C4-2B (cell line): Measurements from ENCODE around the gene NUMBL.

Source experiments
- ZFX ChIP-seq: fragments of 450-650 bp; IDR thresholded peaks from 2 replicates; pipeline ENCODE4 v1.6.1; 2017
- TF ChIP-seq, protein P1 (sequence below): fragments of 450-650 bp; conservative IDR thresholded peaks from 2 replicates; pipeline ENCODE4 v1.5.1; 2017; ENCODE audit warnings: mild to moderate bottlenecking

DNA sequence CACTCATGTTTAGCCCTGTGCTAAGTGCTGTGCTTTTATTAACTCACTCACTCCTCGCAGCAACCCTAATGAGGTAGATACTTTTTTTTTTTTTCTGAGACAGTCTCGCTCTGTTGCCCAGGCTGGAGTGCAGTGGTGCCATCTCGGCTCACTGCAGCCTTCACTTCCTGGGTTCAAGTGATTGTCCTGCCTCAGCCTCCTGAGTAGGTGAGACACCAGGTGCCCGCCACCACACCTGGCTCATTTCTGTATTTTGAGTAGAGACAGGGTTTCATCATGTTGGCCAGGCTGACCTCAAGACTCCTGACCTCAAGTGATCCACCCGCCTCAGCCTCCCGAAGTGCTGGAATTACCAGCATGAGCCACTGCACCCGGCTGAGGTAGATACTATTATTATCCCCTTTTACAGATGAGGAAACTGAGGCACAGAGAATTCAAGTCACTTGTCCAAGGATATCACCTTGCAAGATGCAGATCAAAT lies 29.0 kb upstream of the NUMBL start:
- TF ChIP-seq, protein P1, sequence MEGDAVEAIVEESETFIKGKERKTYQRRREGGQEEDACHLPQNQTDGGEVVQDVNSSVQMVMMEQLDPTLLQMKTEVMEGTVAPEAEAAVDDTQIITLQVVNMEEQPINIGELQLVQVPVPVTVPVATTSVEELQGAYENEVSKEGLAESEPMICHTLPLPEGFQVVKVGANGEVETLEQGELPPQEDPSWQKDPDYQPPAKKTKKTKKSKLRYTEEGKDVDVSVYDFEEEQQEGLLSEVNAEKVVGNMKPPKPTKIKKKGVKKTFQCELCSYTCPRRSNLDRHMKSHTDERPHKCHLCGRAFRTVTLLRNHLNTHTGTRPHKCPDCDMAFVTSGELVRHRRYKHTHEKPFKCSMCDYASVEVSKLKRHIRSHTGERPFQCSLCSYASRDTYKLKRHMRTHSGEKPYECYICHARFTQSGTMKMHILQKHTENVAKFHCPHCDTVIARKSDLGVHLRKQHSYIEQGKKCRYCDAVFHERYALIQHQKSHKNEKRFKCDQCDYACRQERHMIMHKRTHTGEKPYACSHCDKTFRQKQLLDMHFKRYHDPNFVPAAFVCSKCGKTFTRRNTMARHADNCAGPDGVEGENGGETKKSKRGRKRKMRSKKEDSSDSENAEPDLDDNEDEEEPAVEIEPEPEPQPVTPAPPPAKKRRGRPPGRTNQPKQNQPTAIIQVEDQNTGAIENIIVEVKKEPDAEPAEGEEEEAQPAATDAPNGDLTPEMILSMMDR = no peak
- TF ChIP-seq ZFX = no peak
